ENCODE data around the gene EDNRB. TPM values are rescaled to one million over a fixed set of nuclear protein-coding genes. Genes with fewer than 3 reads are reported as not detected.
A peak's percentile ranks its signal among the peaks of the same experiment; 100 is the strongest.
"Not testable (repeated sequence)": the region's sequence is repeated elsewhere in the genome, so short reads cannot be mapped to it uniquely, and the experiment has no call there.

Gene EDNRB
- total RNA-seq, 4 donors from 2014 or later: 19.4 to 63.6 (median 22.5) TPM

GRCh38 chr13:77857531-77858209 is 61.0 kb downstream of the EDNRB start:
- DNase-seq (ENCODE audit: low spot score in 2 of 2): no peak
- Histone ChIP-seq H3K4me3 (no peak overlapping the region), H3K9me3 (no peaks in the 10 kb centered on the region), H3K36me3 (no peaks in the 10 kb centered on the region), H3K27ac (no peak overlapping the region), H3K4me1 (peaks cover 0 to 8% (median 0%) of the 10 kb centered on the region in 4 donors), H3K27me3 (no peaks in the 10 kb centered on the region)
- TF ChIP-seq EP300 (IDR thresholded peaks at IDR 0.05) (no peak), CTCF (IDR thresholded peaks at IDR 0.05) (no peak), POLR2A (IDR thresholded peaks at IDR 0.05) (no peak)

- H3K4me1 ChIP-seq: peaks cover 0 to 5% (median 0%) of the 10 kb centered on the region in 4 donors
- no peak overlapping the region for H3K4me3 ChIP-seq
- no peak for TF ChIP-seq CTCF (IDR thresholded peaks at IDR 0.05)
- no peak for TF ChIP-seq EP300 (IDR thresholded peaks at IDR 0.05)
- no peak for TF ChIP-seq POLR2A (IDR thresholded peaks at IDR 0.05)
- peak overlapping the region in 3 of 4 donors; percentile 0 to 42 (median 39) for H3K27ac ChIP-seq
- H3K36me3 ChIP-seq: no peaks in the 10 kb centered on the region
- 20 to 23% methylated on average over 4 of the region's 4 CpGs for WGBS, 2 donors
- H3K27me3 ChIP-seq: no peaks in the 10 kb centered on the region
- no peak for DNase-seq (ENCODE audit: low spot score in 2 of 2)
- H3K9me3 ChIP-seq: peaks cover 0 to 4% (median 0%) of the 10 kb centered on the region in 4 donors
These were observed 64.9 kb downstream of the EDNRB start for GRCh38 chr13:77853703-77854102.

GRCh38 chr13:77848050-77848449 is 70.6 kb downstream of the EDNRB start:
- H3K27me3 ChIP-seq; H3K4me1 ChIP-seq; H3K9me3 ChIP-seq; H3K27ac ChIP-seq; H3K4me3 ChIP-seq; H3K36me3 ChIP-seq; DNase-seq (ENCODE audit: low spot score in 2 of 2): not testable (repeated sequence)
- 92 to 95% methylated on average over 4 of the region's 4 CpGs for WGBS, 2 donors

- no peak for TF ChIP-seq POLR2A (IDR thresholded peaks at IDR 0.05)
- TF ChIP-seq CTCF (IDR thresholded peaks at IDR 0.05): no peak
- no peak for TF ChIP-seq EP300 (IDR thresholded peaks at IDR 0.05)
- WGBS, 2 donors: 57 to 62% methylated on average over 1 of the region's 1 CpG
These were observed 72.5 kb downstream of the EDNRB start for GRCh38 chr13:77846173-77846572.

More at GRCh38 chr13:77846173-77846572, 72.5 kb downstream of the EDNRB start:
- Histone ChIP-seq H3K9me3 (peaks cover 0 to 7% (median 0%) of the 10 kb centered on the region in 4 donors), H3K4me3 (no peak overlapping the region), H3K27ac (no peak overlapping the region), H3K4me1 (no peaks in the 10 kb centered on the region), H3K36me3 (no peaks in the 10 kb centered on the region), H3K27me3 (no peaks in the 10 kb centered on the region)
- no peak for DNase-seq (ENCODE audit: low spot score in 2 of 2)

Small RNAs within 50 kb of the gene (small RNA-seq; reads per million reads assigned to genes)
- not detected for gene RN7SL810P

Other genes with a start within 250 kb of the EDNRB start
- 10 to 100 TPM in 1 of 4 donors, 1 to 10 TPM in 3; 2.8 to 13.5 (median 5.0) TPM for gene SLAIN1, start 221.1 kb downstream of the EDNRB start, total RNA-seq